ENCODE data around the gene WDR64. TPM values are rescaled to one million over a fixed set of nuclear protein-coding genes. Genes with fewer than 3 reads are reported as not detected.

Gene WDR64
- polyA plus RNA-seq, 1 donor from 2014 or later, result 0.21 TPM

DNA sequence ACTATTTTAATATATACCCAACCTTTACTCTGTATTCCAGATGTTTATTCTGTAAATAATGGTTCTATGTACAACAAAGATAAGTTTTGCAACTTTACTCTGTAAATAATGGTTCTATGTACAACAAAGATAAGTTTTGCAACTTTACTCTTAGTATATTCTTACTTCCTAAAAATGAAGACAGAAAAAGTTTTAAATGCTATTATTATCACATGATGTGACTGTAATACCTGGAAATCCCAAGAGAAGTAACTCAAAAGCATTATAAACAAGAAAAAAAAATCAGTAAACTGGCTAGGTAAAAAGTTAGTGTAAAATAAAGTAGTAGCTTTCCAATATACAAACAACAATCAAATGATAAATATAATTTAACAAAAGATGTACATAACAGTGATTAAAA lies 177.4 kb downstream of the WDR64 start:
- TF ChIP-seq SMC3 (conservative IDR thresholded peaks at IDR 0.05; ENCODE audit: poor library complexity) (no peak), EP300 (conservative IDR thresholded peaks at IDR 0.05; ENCODE audit: poor library complexity, severe bottlenecking) (no peak), RAD21 (conservative IDR thresholded peaks at IDR 0.05) (no peak), TAF1 (IDR thresholded peaks at IDR 0.05; ENCODE audit: low read depth) (no peak), POLR2AphosphoS5 (IDR thresholded peaks at IDR 0.05) (no peak), EZH2 (IDR thresholded peaks at IDR 0.05; ENCODE audit: borderline replicate concordance, insufficient read depth, low read length, poor library complexity, severe bottlenecking) (no peak), CTCF (IDR thresholded peaks at IDR 0.05; ENCODE audit: poor library complexity, severe bottlenecking) (no peak), REST (IDR thresholded peaks at IDR 0.05; ENCODE audit: borderline replicate concordance) (no peak), MXI1 (conservative IDR thresholded peaks at IDR 0.05; ENCODE audit: poor library complexity, severe bottlenecking) (no peak)
- H3K9ac ChIP-seq (ENCODE audit: low read length), result no peak overlapping the region
- no peaks in the 10 kb centered on the region for H3K9me3 ChIP-seq (ENCODE audit: low read length)
- H2AFZ ChIP-seq (ENCODE audit: low read depth, low read length), result no peak overlapping the region
- no peak overlapping the region for H3K4me3 ChIP-seq (ENCODE audit: low read length)
- no peaks in the 10 kb centered on the region for H3K9me2 ChIP-seq (ENCODE audit: insufficient read depth, low read length)
- no peak overlapping the region for H3K27ac ChIP-seq (ENCODE audit: low read length)
- no peaks in the 10 kb centered on the region for H4K20me1 ChIP-seq (ENCODE audit: insufficient read depth)
- H3F3A ChIP-seq (ENCODE audit: insufficient read depth, low read length, poor library complexity, severe bottlenecking), result no peaks in the 10 kb centered on the region
- peak overlapping the region; percentile 63 for H3K4me2 ChIP-seq (ENCODE audit: low read length)
- no peaks in the 10 kb centered on the region for H3K27me3 ChIP-seq (ENCODE audit: insufficient read depth, low read depth, low read length)
- no peaks in the 10 kb centered on the region for H3K79me2 ChIP-seq (replicated peaks; ENCODE audit: insufficient read depth, low read length)
- H3K36me3 ChIP-seq (ENCODE audit: insufficient read depth, low read length), result no peaks in the 10 kb centered on the region

GRCh38 chr1:241834733-241835377 lies 182.8 kb downstream of the WDR64 start:
- no peak overlapping the region for H2AFZ ChIP-seq (ENCODE audit: low read depth, low read length)
- no peaks in the 10 kb centered on the region for H3K9me3 ChIP-seq (ENCODE audit: low read length)

More at GRCh38 chr1:241834733-241835377, 182.8 kb downstream of the WDR64 start:
- Histone ChIP-seq H3K9me2 (ENCODE audit: insufficient read depth, low read length) (no peaks in the 10 kb centered on the region), H4K20me1 (ENCODE audit: insufficient read depth) (no peaks in the 10 kb centered on the region), H3K27ac (ENCODE audit: low read length) (no peak overlapping the region), H3K9ac (ENCODE audit: low read length) (no peak overlapping the region), H3K36me3 (ENCODE audit: insufficient read depth, low read length) (no peaks in the 10 kb centered on the region), H3F3A (ENCODE audit: insufficient read depth, low read length, poor library complexity, severe bottlenecking) (no peaks in the 10 kb centered on the region), H3K4me3 (ENCODE audit: low read length) (no peak overlapping the region), H3K79me2 (replicated peaks; ENCODE audit: insufficient read depth, low read length) (no peaks in the 10 kb centered on the region), H3K27me3 (ENCODE audit: insufficient read depth, low read depth, low read length) (no peaks in the 10 kb centered on the region), H3K4me2 (ENCODE audit: low read length) (no peak overlapping the region)
- peak; percentile 87 for TF ChIP-seq RAD21 (conservative IDR thresholded peaks at IDR 0.05)
- peak; percentile 90 for TF ChIP-seq SMC3 (conservative IDR thresholded peaks at IDR 0.05; ENCODE audit: poor library complexity)
- TF ChIP-seq TAF1 (IDR thresholded peaks at IDR 0.05; ENCODE audit: low read depth), result no peak
- peak; percentile 79 for TF ChIP-seq CTCF (IDR thresholded peaks at IDR 0.05; ENCODE audit: poor library complexity, severe bottlenecking)
- TF ChIP-seq EZH2 (IDR thresholded peaks at IDR 0.05; ENCODE audit: borderline replicate concordance, insufficient read depth, low read length, poor library complexity, severe bottlenecking), result no peak

Data from neural cell (in vitro differentiated cells).